HepG2 (cell line): ENCODE results near the gene HERC4. TPM values are rescaled to one million over a fixed set of nuclear protein-coding genes. Genes with fewer than 3 reads are reported as not detected.
A peak's percentile ranks its signal among the peaks of the same experiment; 100 is the strongest.

Experiments used
- CBX1 ChIP-seq: IDR thresholded peaks from one replicate; pipeline ENCODE4 v1.6.1; 2016; ENCODE audit warnings: antibody characterized with exemption, low read depth
- FOXK2 ChIP-seq: fragments of 450-650 bp; IDR thresholded peaks from 2 replicates; pipeline ENCODE4 v1.6.1; 2016
- KDM5B ChIP-seq: sonication (generic); formaldehyde crosslinking; IDR thresholded peaks from 2 replicates; pipeline ENCODE4 v1.4.0; 2020; ENCODE audit warnings: missing genetic modification reagents, mild to moderate bottlenecking, borderline replicate concordance
- KLF9 ChIP-seq: IDR thresholded peaks from 2 replicates; pipeline ENCODE4 v1.6.1; 2016; ENCODE audit warnings: low read depth
- MIER2 ChIP-seq: IDR thresholded peaks from 2 replicates; pipeline ENCODE4 v1.6.1; 2016; ENCODE audit warnings: missing biosample characterization, missing genetic modification reagents
- RBAK ChIP-seq: sonication (generic); formaldehyde crosslinking; IDR thresholded peaks from 2 replicates; pipeline ENCODE4 v1.5.1; 2020; ENCODE audit warnings: mild to moderate bottlenecking, missing genetic modification reagents
- RFX3 ChIP-seq: IDR thresholded peaks from 2 replicates; pipeline ENCODE4 v1.6.1; 2016; ENCODE audit warnings: missing biosample characterization, missing genetic modification reagents
- STAT5B ChIP-seq: sonication (generic); formaldehyde crosslinking; IDR thresholded peaks from 2 replicates; pipeline ENCODE4 v1.4.0; 2020; ENCODE audit warnings: missing genetic modification reagents
- TSC22D2 ChIP-seq: sonication (generic); formaldehyde crosslinking; IDR thresholded peaks from 2 replicates; pipeline ENCODE4 v1.5.1; 2020; ENCODE audit warnings: missing genetic modification reagents, mild to moderate bottlenecking, borderline replicate concordance
- YY1 ChIP-seq: IDR thresholded peaks from 2 replicates; pipeline ENCODE4 v1.6.1; 2011; ENCODE audit warnings: low read length, low read depth, moderate library complexity, mild to moderate bottlenecking; ENCODE audit not compliant: insufficient read depth, insufficient replicate concordance
- ZMYM4 ChIP-seq: sonication (generic); formaldehyde crosslinking; IDR thresholded peaks from 2 replicates; pipeline ENCODE4 v1.8.1; 2023; ENCODE audit warnings: mild to moderate bottlenecking, missing genetic modification reagents
- ZNF12 ChIP-seq: sonication (generic); formaldehyde crosslinking; IDR thresholded peaks from 2 replicates; pipeline ENCODE4 v1.5.0; 2020; ENCODE audit warnings: missing genetic modification reagents
- ZNF24 ChIP-seq: fragments of 450-650 bp; IDR thresholded peaks from 2 replicates; pipeline ENCODE4 v1.6.1; 2017; ENCODE audit warnings: antibody characterized with exemption, mild to moderate bottlenecking
- ZNF253 ChIP-seq: sonication (generic); formaldehyde crosslinking; IDR thresholded peaks from 2 replicates; pipeline ENCODE4 v1.8.0; 2022; ENCODE audit warnings: mild to moderate bottlenecking, missing genetic modification reagents, borderline replicate concordance
- ZNF3 ChIP-seq: IDR thresholded peaks from 2 replicates; pipeline ENCODE4 v1.7.0; 2017; ENCODE audit warnings: inconsistent platforms
- ZNF354B ChIP-seq: sonication (generic); formaldehyde crosslinking; IDR thresholded peaks from 2 replicates; pipeline ENCODE4 v1.8.0; 2022; ENCODE audit warnings: mild to moderate bottlenecking, missing genetic modification reagents
- ZNF441 ChIP-seq: sonication (generic); formaldehyde crosslinking; IDR thresholded peaks from 2 replicates; pipeline ENCODE4 v1.7.0; 2021; ENCODE audit warnings: missing genetic modification reagents, borderline replicate concordance
- polyA plus RNA-seq, 8 experiments: library from polyadenylated mRNA; depleted of rRNA in 3 of 8; stranded (reverse) in 7 of 8; unstranded in 1 of 8; fragments of >200 nt; fragmentation: Illumina TruSeq in 4 of 8; extraction: Trizol in 4 of 8; gene quantifications; 2 replicates each; pipeline versions ENCODE4 v1.2.1 to v1.2.3, GENCODE V29; 2011 to 2016; ENCODE audit warnings: low read depth in 4 of 8, missing spikeins in 1 of 8, mixed read lengths in 1 of 8; ENCODE audit not compliant: insufficient read depth in 1 of 8
- total RNA-seq, 5 experiments: library from RNA; depleted of rRNA; stranded (reverse); fragments of >200 nt; fragmentation: Illumina TruSeq; extraction: Trizol; gene quantifications; 2 replicates each; pipeline ENCODE4 v1.2.3, GENCODE V29; 2016; ENCODE audit warnings: low read depth in 1 of 5
- TF ChIP-seq, protein P1 (sequence below): sonication (generic); formaldehyde crosslinking; IDR thresholded peaks from 2 replicates; pipeline ENCODE4 v1.5.0; 2020; ENCODE audit warnings: missing genetic modification reagents
- TF ChIP-seq, protein P2 (sequence below): IDR thresholded peaks from 2 replicates; pipeline ENCODE4 v1.6.1; 2018; ENCODE audit warnings: missing genetic modification reagents, mild to moderate bottlenecking, missing compliant biosample characterization
- TF ChIP-seq, protein P3 (sequence below): sonication (generic); IDR thresholded peaks from 2 replicates; pipeline ENCODE4 v1.6.1; 2016; ENCODE audit warnings: low read depth, borderline replicate concordance
- TF ChIP-seq, protein P4 (sequence below): sonication (generic); formaldehyde crosslinking; IDR thresholded peaks from 2 replicates; pipeline ENCODE4 v1.4.0; 2020; ENCODE audit warnings: low read depth, mild to moderate bottlenecking, missing genetic modification reagents
- TF ChIP-seq, protein P5 (sequence below): sonication (generic); formaldehyde crosslinking; IDR thresholded peaks from 2 replicates; pipeline ENCODE4 v1.9.0; 2022; ENCODE audit warnings: missing genetic modification reagents, mild to moderate bottlenecking, borderline replicate concordance

HERC4 gene
- total and polyA plus RNA-seq, 2 of the 13 experiments (the other 11 are each of a cell fraction or from before 2014, with no cell fraction given): 9.8 to 20.2 TPM

DNA sequence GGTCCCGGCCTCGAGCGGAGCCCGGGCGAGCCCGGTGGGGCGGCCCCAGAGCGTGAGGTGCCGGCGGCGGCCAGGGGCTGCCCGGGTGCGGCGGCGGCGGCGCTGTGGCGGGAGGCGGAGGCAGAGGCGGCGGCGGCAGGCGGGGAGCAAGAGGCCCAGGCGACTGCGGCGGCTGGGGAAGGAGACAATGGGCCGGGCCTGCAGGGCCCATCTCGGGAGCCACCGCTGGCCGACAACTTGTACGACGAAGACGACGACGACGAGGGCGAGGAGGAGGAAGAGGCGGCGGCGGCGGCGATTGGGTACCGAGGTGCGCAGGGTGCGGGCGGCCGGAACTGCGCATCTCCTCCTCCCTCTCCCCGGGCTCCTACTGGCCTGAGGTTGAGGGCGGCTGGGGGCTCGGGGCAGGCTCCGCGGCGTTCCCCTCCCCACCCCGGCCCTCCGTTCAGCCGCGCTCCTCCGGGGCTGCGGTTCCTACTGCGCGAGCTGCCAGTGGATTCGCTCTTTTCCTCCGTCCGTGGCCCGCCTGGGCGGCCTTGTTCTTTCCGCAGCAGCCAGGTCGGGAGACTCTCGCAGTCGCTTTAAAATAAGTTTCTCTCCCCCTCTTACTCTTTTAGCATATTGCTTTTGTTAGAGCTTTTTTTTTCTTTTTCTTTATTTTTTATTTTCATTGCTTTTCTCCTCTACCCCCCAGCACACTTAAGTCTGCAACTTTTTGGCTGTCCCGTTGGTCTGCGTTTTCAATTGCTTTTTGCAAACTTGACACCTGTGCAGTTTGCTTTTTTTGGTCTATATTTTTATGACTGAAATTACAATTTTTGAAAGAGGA is 190.0 kb downstream of the HERC4 start (continued):
- no peak for TF ChIP-seq TSC22D2 (CRISPR knock-in tag)
- no peak for TF ChIP-seq FOXK2
- TF ChIP-seq ZNF253 (CRISPR knock-in tag): no peak
- no peak for TF ChIP-seq STAT5B (CRISPR knock-in tag)
- TF ChIP-seq, protein P1, sequence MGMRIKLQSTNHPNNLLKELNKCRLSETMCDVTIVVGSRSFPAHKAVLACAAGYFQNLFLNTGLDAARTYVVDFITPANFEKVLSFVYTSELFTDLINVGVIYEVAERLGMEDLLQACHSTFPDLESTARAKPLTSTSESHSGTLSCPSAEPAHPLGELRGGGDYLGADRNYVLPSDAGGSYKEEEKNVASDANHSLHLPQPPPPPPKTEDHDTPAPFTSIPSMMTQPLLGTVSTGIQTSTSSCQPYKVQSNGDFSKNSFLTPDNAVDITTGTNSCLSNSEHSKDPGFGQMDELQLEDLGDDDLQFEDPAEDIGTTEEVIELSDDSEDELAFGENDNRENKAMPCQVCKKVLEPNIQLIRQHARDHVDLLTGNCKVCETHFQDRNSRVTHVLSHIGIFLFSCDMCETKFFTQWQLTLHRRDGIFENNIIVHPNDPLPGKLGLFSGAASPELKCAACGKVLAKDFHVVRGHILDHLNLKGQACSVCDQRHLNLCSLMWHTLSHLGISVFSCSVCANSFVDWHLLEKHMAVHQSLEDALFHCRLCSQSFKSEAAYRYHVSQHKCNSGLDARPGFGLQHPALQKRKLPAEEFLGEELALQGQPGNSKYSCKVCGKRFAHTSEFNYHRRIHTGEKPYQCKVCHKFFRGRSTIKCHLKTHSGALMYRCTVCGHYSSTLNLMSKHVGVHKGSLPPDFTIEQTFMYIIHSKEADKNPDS: no peak
- no peak for TF ChIP-seq ZNF24
- TF ChIP-seq, protein P2, sequence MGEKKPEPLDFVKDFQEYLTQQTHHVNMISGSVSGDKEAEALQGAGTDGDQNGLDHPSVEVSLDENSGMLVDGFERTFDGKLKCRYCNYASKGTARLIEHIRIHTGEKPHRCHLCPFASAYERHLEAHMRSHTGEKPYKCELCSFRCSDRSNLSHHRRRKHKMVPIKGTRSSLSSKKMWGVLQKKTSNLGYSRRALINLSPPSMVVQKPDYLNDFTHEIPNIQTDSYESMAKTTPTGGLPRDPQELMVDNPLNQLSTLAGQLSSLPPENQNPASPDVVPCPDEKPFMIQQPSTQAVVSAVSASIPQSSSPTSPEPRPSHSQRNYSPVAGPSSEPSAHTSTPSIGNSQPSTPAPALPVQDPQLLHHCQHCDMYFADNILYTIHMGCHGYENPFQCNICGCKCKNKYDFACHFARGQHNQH: no peak; the same call in 1 of the 2 replicates
- no peak for TF ChIP-seq RBAK (CRISPR knock-in tag)
- peak; percentile 29; the same call in 1 of the 2 replicates for TF ChIP-seq ZNF12 (CRISPR knock-in tag)
- no peak for TF ChIP-seq ZNF354B (CRISPR knock-in tag)
- peak; percentile 60 for TF ChIP-seq KDM5B
- TF ChIP-seq MIER2 (CRISPR knock-in tag): no peak
- TF ChIP-seq ZMYM4 (CRISPR knock-in tag): no peak
- TF ChIP-seq RFX3 (CRISPR knock-in tag): no peak
- no peak for TF ChIP-seq CBX1
- no peak for TF ChIP-seq ZNF3
- TF ChIP-seq, protein P3, sequence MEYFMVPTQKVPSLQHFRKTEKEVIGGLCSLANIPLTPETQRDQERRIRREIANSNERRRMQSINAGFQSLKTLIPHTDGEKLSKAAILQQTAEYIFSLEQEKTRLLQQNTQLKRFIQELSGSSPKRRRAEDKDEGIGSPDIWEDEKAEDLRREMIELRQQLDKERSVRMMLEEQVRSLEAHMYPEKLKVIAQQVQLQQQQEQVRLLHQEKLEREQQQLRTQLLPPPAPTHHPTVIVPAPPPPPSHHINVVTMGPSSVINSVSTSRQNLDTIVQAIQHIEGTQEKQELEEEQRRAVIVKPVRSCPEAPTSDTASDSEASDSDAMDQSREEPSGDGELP: no peak
- no peak for TF ChIP-seq KLF9 (CRISPR knock-in tag)
- TF ChIP-seq, protein P4, sequence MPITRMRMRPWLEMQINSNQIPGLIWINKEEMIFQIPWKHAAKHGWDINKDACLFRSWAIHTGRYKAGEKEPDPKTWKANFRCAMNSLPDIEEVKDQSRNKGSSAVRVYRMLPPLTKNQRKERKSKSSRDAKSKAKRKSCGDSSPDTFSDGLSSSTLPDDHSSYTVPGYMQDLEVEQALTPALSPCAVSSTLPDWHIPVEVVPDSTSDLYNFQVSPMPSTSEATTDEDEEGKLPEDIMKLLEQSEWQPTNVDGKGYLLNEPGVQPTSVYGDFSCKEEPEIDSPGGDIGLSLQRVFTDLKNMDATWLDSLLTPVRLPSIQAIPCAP (CRISPR knock-in tag): no peak
- no peak for TF ChIP-seq ZNF441 (CRISPR knock-in tag)
- TF ChIP-seq, protein P5, sequence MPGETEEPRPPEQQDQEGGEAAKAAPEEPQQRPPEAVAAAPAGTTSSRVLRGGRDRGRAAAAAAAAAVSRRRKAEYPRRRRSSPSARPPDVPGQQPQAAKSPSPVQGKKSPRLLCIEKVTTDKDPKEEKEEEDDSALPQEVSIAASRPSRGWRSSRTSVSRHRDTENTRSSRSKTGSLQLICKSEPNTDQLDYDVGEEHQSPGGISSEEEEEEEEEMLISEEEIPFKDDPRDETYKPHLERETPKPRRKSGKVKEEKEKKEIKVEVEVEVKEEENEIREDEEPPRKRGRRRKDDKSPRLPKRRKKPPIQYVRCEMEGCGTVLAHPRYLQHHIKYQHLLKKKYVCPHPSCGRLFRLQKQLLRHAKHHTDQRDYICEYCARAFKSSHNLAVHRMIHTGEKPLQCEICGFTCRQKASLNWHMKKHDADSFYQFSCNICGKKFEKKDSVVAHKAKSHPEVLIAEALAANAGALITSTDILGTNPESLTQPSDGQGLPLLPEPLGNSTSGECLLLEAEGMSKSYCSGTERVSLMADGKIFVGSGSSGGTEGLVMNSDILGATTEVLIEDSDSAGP (CRISPR knock-in tag): peak; percentile 3; the same call in 1 of the 2 replicates
- peak; percentile 24 for TF ChIP-seq YY1
